ENCODE results near the gene UBE3C.

- TF ChIP-seq CTCF (IDR thresholded peaks at IDR 0.05) (no peak), POLR2A (IDR thresholded peaks at IDR 0.05) (no peak), POLR2AphosphoS5 (IDR thresholded peaks at IDR 0.05; ENCODE audit: insufficient read depth in 1 of 2, low read depth in 1 of 2) (no peak)
These were observed 70.1 kb downstream of the UBE3C start for GRCh38 chr7:157208571-157209413.

All from vagina (tissue), 2 donors.